ENCODE measurements around the gene HOXC10. TPM values are rescaled to one million over a fixed set of nuclear protein-coding genes. Genes with fewer than 3 reads are reported as not detected.

Gene HOXC10
- total RNA-seq, 1 experiment from 2014 or later = 3.8 TPM

DNA sequence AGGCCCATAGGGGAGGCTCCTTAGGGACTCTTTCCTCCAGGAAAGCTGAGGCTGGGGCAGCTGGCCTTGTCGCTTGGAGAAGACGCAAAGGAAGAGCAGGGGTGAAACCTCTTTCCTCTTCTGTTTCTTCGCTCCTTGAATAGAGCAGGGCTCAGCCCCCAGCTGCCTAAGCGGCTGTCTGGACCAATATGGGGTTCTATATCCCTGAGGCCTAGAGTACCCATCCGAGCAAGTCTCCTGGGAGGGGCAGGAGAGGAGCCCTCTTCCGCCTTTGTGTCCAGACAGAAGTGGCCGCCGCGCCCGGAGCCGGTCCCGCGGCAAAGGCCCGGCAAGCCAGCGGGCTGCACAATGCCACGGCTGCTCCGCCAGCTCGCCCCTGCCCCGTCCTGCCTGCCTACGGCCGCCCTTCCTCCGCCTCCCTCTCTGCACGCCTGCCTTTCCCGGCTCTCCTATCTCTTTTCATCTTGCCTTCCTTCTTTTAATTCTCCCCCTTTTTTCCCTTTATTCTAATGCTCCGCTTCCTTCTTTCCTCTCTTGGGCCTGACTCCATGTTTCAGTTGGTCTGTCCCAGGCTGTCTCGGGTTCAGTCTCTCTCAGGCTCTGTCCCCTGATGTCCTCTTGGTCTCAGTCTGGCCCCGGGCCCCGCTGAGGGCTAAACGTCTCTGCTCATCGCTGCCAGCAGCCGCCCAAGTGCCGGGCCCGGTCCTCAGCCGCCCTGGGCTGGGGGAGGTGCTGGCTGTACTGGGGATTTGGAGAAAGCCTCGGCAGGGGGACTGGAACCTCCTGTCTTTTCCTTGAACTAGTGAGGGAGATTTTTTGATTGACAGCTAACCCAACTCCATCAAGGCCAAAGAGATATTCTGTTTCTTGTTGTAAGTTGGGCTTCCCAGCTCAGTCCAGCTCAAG lies 12.5 kb downstream of the HOXC10 start:
- intact Hi-C loops (cut with micrococcal nuclease) = no loop called here
- Histone ChIP-seq H3K4me1 (ENCODE audit: control insufficient read depth in 1 of 2, insufficient read depth in 2 of 2, low read length in 2 of 2) (peaks cover 22 to 46% of the 10 kb centered on the region in 2 experiments), H3K36me3 (ENCODE audit: control insufficient read depth in 1 of 2, insufficient read depth in 2 of 2, low read length in 2 of 2) (peaks cover 0 to 2% of the 10 kb centered on the region in 2 experiments; a peak in 1 of 4 replicates), H3K27ac (ENCODE audit: low read depth, low read length) (no peak overlapping the region; the same call in 1 of the 2 replicates), H2AFZ (ENCODE audit: low read depth, low read length, poor library complexity, severe bottlenecking) (no peak overlapping the region), H3K9me2 (ENCODE audit: insufficient read depth) (no peaks in the 10 kb centered on the region), H3K4me3 (replicated peaks in 1 of 2; ENCODE audit: low read depth in 1 of 2, low read length in 2 of 2) (no peak overlapping the region), H3K9me3 (ENCODE audit: control insufficient read depth in 1 of 2, insufficient read depth in 1 of 2, low read depth in 1 of 2, low read length in 2 of 2) (no peaks in the 10 kb centered on the region), H4K20me1 (ENCODE audit: insufficient read depth) (no peaks in the 10 kb centered on the region), H3K27me3 (ENCODE audit: insufficient read depth, low read length) (no peaks in the 10 kb centered on the region), H3K79me2 (ENCODE audit: insufficient read depth, low read length) (peaks cover 50% of the 10 kb centered on the region), H3K9ac (ENCODE audit: low read length) (0 out of 2 replicates have a peak overlapping the region, but pooled peaks have one; percentile 97), H3K4me2 (ENCODE audit: low read length) (no peak overlapping the region)
- no TSS peak for BruUV-seq (replicated peaks)
- ChIA-PET RAD21 (ENCODE audit: low non-redundant PET in 1 of 2, low total read pairs in 2 of 2, uncharacterized antibody in 2 of 2, unreplicated experiment in 2 of 2) (interaction anchor here in 1 of 2 experiments (0.5 kb wide), 1 partner anchor 361 kb away, joined by 4 read pairs; no protein-coding TSS in a partner anchor), CTCF (interaction anchor here (1.4 to 4.7 kb wide), 4 partner anchors 10 to 204 kb away, joined by 3 to 22 read pairs (median 4); partner anchors contain the start of gene HOXC10), POLR2A (interaction anchor here (3.4 kb wide), 1 partner anchor 20 kb away, joined by 9 read pairs; no protein-coding TSS in a partner anchor)
- ATAC-seq (no peak), DNase-seq (ENCODE audit: low read depth, low spot score) (no peak)
- no peak for TF ChIP-seq POLR2AphosphoS5 (IDR thresholded peaks at IDR 0.05; ENCODE audit: low read depth, low read length)
- no peak for TF ChIP-seq EZH2phosphoT487 (IDR thresholded peaks at IDR 0.05; ENCODE audit: borderline replicate concordance)
- no peak for TF ChIP-seq SIN3A (IDR thresholded peaks at IDR 0.05; ENCODE audit: low read depth)
- no peak for TF ChIP-seq POLR2A (IDR thresholded peaks at IDR 0.05; ENCODE audit: borderline replicate concordance, extremely low read depth, insufficient read depth, insufficient read length)
- TF ChIP-seq ZFX (IDR thresholded peaks at IDR 0.05) = no peak
- TF ChIP-seq, protein P1, sequence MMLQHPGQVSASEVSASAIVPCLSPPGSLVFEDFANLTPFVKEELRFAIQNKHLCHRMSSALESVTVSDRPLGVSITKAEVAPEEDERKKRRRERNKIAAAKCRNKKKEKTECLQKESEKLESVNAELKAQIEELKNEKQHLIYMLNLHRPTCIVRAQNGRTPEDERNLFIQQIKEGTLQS (IDR thresholded peaks at IDR 0.05) = no peak
